ENCODE results near the gene MAPKAPK2. TPM values are rescaled to one million over a fixed set of nuclear protein-coding genes. Genes with fewer than 3 reads are reported as not detected.

Gene MAPKAPK2
- total RNA-seq, 1 donor from 2014 or later = 63.1 TPM

- Mint-ChIP-seq H3K27ac (peak overlapping the region; percentile 96), H3K9me3 (no peaks in the 10 kb centered on the region), H3K4me3 (peak overlapping the region; percentile 99), H3K4me1 (ENCODE audit: unreplicated experiment) (peaks cover 36% of the 10 kb centered on the region), H3K36me3 (no peaks in the 10 kb centered on the region), H3K27me3 (peaks cover 33% of the 10 kb centered on the region)
- DNase-seq (ENCODE audit: extremely low spot score, unreplicated experiment) = peak; percentile 73
- no peak for TF ChIP-seq CTCF (conservative IDR thresholded peaks at IDR 0.05)
These were observed 1.2 kb downstream of the MAPKAPK2 start for GRCh38 chr1:206685769-206686477.

- peaks cover 42% of the 10 kb centered on the region for H3K4me1 Mint-ChIP-seq (ENCODE audit: unreplicated experiment)
- no peaks in the 10 kb centered on the region for H3K36me3 Mint-ChIP-seq
- no peak for TF ChIP-seq CTCF (conservative IDR thresholded peaks at IDR 0.05)
- no peaks in the 10 kb centered on the region for H3K9me3 Mint-ChIP-seq
- peaks cover 27% of the 10 kb centered on the region for H3K27me3 Mint-ChIP-seq
- peak overlapping the region; percentile 96 for H3K27ac Mint-ChIP-seq
- DNase-seq (ENCODE audit: extremely low spot score, unreplicated experiment) = no peak
- H3K4me3 Mint-ChIP-seq = peak overlapping the region; percentile 99
These were observed 2.0 kb downstream of the MAPKAPK2 start for GRCh38 chr1:206686478-206687249.

GRCh38 chr1:206687251-206687914, 2.7 kb downstream of the MAPKAPK2 start:
- Mint-ChIP-seq H3K27ac (peak overlapping the region; percentile 96), H3K4me3 (peak overlapping the region; percentile 99), H3K9me3 (no peaks in the 10 kb centered on the region), H3K4me1 (ENCODE audit: unreplicated experiment) (peaks cover 50% of the 10 kb centered on the region), H3K36me3 (no peaks in the 10 kb centered on the region), H3K27me3 (peaks cover 21% of the 10 kb centered on the region)
- no peak for TF ChIP-seq CTCF (conservative IDR thresholded peaks at IDR 0.05)
- no peak for DNase-seq (ENCODE audit: extremely low spot score, unreplicated experiment)

GRCh38 chr1:206687915-206688442, 3.3 kb downstream of the MAPKAPK2 start:
- Mint-ChIP-seq H3K36me3 (no peaks in the 10 kb centered on the region), H3K4me3 (peak overlapping the region; percentile 99), H3K27ac (peak overlapping the region; percentile 96), H3K4me1 (ENCODE audit: unreplicated experiment) (peaks cover 54% of the 10 kb centered on the region), H3K9me3 (no peaks in the 10 kb centered on the region), H3K27me3 (peaks cover 16% of the 10 kb centered on the region)
- DNase-seq (ENCODE audit: extremely low spot score, unreplicated experiment) = no peak
- no peak for TF ChIP-seq CTCF (conservative IDR thresholded peaks at IDR 0.05)

GRCh38 chr1:206690516-206690915, 5.8 kb downstream of the MAPKAPK2 start:
- no peak for DNase-seq (ENCODE audit: extremely low spot score, unreplicated experiment)
- H3K36me3 Mint-ChIP-seq = no peaks in the 10 kb centered on the region
- H3K27me3 Mint-ChIP-seq = no peaks in the 10 kb centered on the region
- H3K9me3 Mint-ChIP-seq = no peaks in the 10 kb centered on the region
- peak overlapping the region; percentile 44 for H3K27ac Mint-ChIP-seq
- peaks cover 77% of the 10 kb centered on the region for H3K4me1 Mint-ChIP-seq (ENCODE audit: unreplicated experiment)
- H3K4me3 Mint-ChIP-seq = no peak overlapping the region
- no peak for TF ChIP-seq CTCF (conservative IDR thresholded peaks at IDR 0.05)

Data from type B pancreatic cell (in vitro differentiated cells).